Colonic mucosa (tissue), 4 donors: ENCODE measurements around the gene VPS35L. TPM values are rescaled to one million over a fixed set of nuclear protein-coding genes. Genes with fewer than 3 reads are reported as not detected.
"Not testable (repeated sequence)": the region's sequence is repeated elsewhere in the genome, so short reads cannot be mapped to it uniquely, and the experiment has no call there.

ENCODE experiments used
- DNase-seq: peaks from one replicate; pipeline ENCODE4 v3.0.0-alpha.2; 2020
- H3K27ac ChIP-seq: fragments of 200-600 bp; one replicate; pipeline ENCODE4 v1.8.0; 2021
- H3K27me3 ChIP-seq: fragments of 200-600 bp; one replicate; pipeline ENCODE4 v1.8.0; 2021
- H3K36me3 ChIP-seq: fragments of 200-600 bp; one replicate; pipeline ENCODE4 v1.8.0; 2021
- H3K4me1 ChIP-seq: fragments of 200-600 bp; one replicate; pipeline ENCODE4 v1.8.0; 2021; ENCODE audit warnings: mild to moderate bottlenecking
- H3K4me3 ChIP-seq: fragments of 200-600 bp; one replicate; pipeline ENCODE4 v1.8.0; 2021
- H3K9ac ChIP-seq, 2 donors: one replicate each; pipeline ENCODE4 v1.7.0; 2013; ENCODE audit warnings: control low read depth in 2 of 2, low read depth in 2 of 2, low read length in 2 of 2
- H3K9me3 ChIP-seq: fragments of 200-600 bp; one replicate; pipeline ENCODE4 v1.8.0; 2021
- intact Hi-C: fragments of 100-400 bp; cut with DNase I; formaldehyde crosslinking; loops from one replicate; pipeline ENCODE4 v1.14.1; 2022
- total RNA-seq, 2 donors: library from RNA; stranded (reverse); fragmentation: NEBNext Ultra II Directional in 1 of 2; extraction: Animal tissue kit (Norgen Biotek cat#: 25700) in 1 of 2; gene quantifications; one replicate each; pipeline ENCODE4 v1.2.1, GENCODE V29; 2021
- TF ChIP-seq, protein P1 (sequence below): fragments of 200-600 bp; IDR thresholded peaks from one replicate; pipeline ENCODE4 v1.8.0; 2022; ENCODE audit warnings: antibody characterized with exemption, mild to moderate bottlenecking
- donor health status: healthy.
- donor health status: DM: no; HTN: no; CAD: no.
- donor health status: DM: no; HTN: no; CAD: no.

Gene VPS35L
- total RNA-seq, 2 donors from 2014 or later = 38.0 to 43.7 TPM

DNA sequence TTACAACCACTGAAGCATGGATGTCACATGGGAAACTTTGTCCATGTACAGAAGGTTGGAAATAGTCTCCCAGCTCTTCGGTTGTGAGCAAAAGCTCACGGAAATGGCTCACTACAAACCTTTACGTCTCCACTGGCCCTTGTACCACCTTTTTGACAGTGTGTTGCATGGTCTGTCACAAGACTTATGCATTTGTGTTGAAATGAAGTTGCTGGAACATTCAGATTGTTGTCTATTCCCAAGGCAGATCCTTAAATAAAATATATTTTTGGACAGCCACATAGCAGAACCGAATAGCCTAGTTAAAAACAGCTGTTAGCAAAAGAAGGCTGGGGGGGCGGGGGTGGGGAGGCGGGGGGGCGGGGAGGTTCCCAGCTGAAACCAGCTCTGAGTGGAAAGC lies 123.3 kb downstream of the VPS35L start:
- Histone ChIP-seq H3K9ac (no peak overlapping the region), H3K4me1 (no peaks in the 10 kb centered on the region), H3K27me3 (no peaks in the 10 kb centered on the region), H3K27ac (no peak overlapping the region), H3K9me3 (no peaks in the 10 kb centered on the region), H3K4me3 (no peak overlapping the region), H3K36me3 (no peaks in the 10 kb centered on the region)
- TF ChIP-seq, protein P1, sequence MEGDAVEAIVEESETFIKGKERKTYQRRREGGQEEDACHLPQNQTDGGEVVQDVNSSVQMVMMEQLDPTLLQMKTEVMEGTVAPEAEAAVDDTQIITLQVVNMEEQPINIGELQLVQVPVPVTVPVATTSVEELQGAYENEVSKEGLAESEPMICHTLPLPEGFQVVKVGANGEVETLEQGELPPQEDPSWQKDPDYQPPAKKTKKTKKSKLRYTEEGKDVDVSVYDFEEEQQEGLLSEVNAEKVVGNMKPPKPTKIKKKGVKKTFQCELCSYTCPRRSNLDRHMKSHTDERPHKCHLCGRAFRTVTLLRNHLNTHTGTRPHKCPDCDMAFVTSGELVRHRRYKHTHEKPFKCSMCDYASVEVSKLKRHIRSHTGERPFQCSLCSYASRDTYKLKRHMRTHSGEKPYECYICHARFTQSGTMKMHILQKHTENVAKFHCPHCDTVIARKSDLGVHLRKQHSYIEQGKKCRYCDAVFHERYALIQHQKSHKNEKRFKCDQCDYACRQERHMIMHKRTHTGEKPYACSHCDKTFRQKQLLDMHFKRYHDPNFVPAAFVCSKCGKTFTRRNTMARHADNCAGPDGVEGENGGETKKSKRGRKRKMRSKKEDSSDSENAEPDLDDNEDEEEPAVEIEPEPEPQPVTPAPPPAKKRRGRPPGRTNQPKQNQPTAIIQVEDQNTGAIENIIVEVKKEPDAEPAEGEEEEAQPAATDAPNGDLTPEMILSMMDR = no peak
- DNase-seq = no peak
- intact Hi-C loops = no loop called here

DNA sequence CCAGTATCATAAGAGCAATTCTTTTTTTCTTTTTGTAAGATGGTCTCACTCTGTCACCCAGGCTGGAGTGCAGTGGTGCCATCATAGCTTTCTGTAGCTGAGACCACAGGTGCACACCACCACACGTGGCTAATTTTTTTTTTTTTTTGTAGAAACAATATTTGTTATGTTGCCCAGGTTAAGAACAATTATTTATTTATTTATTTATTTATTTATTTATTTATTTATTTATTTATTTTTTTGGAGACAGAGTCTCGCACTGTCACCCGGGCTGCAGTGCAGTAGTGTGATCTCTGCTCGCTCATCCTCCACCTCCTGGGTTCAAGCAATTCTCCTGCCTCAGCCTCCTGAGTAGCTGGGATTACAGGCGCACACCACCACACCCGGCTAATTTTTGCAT lies 123.8 kb downstream of the VPS35L start:
- H3K4me3 ChIP-seq, H3K9me3 ChIP-seq, DNase-seq, H3K27ac ChIP-seq, H3K9ac ChIP-seq, intact Hi-C loops, H3K4me1 ChIP-seq, H3K36me3 ChIP-seq, H3K27me3 ChIP-seq: not testable (repeated sequence)

DNA sequence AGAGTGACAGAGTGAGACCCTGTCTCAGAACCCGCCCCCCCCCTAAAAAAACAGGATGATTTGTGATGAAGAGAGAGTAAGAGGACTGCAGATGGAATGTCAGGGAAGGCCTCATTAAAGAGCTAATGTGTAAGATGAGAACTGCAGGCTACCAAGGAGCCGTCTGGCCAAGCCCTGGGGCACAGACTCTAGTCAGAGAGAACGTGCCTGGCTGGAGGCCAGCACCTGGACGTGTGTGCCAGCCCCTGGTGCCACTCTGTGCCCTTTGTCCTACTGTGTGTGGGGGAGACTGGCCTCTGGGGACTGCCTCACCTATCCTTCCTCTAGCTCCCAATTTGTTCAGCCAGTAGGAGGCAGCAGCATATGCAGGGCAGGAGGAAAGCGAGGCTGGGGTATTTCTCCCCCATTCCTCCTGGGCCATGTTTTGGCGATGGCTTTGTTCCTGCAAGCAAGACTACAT lies 125.4 kb downstream of the VPS35L start:
- TF ChIP-seq, protein P1 = no peak
- no peaks in the 10 kb centered on the region for H3K4me1 ChIP-seq
- intact Hi-C loops = loop anchor here (10.0 kb wide), 1 partner anchor 204 kb away; the partner anchor contains the start of gene GPRC5B
- H3K4me3 ChIP-seq = no peak overlapping the region
- no peak overlapping the region for H3K27ac ChIP-seq
- no peaks in the 10 kb centered on the region for H3K27me3 ChIP-seq
- DNase-seq = no peak
- H3K9ac ChIP-seq = no peak overlapping the region
- no peaks in the 10 kb centered on the region for H3K9me3 ChIP-seq
- H3K36me3 ChIP-seq = no peaks in the 10 kb centered on the region

DNA sequence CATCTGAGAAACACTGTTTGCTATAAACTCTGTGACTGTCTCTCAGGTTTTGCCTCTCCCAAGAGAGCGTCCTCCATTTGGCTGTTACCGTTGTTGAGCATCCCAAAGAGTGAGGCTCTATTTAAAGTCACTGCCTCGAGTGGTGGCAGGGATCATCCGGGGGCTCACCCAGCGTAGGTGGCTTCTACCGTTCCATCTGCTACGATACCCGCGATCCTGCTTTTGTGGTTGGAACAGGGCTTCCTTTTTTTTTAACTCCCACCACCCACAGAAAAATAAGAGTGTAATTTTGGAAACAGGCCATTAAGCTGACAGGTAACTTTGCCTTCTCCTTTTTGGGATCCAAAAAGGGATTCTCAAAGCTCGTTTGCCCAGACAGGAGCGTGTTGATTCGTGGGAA lies 126.1 kb downstream of the VPS35L start:
- TF ChIP-seq, protein P1 = no peak
- Histone ChIP-seq H3K9me3 (no peaks in the 10 kb centered on the region), H3K4me1 (no peaks in the 10 kb centered on the region), H3K9ac (no peak overlapping the region), H3K27me3 (no peaks in the 10 kb centered on the region), H3K27ac (no peak overlapping the region), H3K36me3 (no peaks in the 10 kb centered on the region), H3K4me3 (no peak overlapping the region)
- no peak for DNase-seq
- intact Hi-C loops = loop anchor here (10.0 kb wide), 1 partner anchor 203 kb away; the partner anchor contains the start of gene GPRC5B

DNA sequence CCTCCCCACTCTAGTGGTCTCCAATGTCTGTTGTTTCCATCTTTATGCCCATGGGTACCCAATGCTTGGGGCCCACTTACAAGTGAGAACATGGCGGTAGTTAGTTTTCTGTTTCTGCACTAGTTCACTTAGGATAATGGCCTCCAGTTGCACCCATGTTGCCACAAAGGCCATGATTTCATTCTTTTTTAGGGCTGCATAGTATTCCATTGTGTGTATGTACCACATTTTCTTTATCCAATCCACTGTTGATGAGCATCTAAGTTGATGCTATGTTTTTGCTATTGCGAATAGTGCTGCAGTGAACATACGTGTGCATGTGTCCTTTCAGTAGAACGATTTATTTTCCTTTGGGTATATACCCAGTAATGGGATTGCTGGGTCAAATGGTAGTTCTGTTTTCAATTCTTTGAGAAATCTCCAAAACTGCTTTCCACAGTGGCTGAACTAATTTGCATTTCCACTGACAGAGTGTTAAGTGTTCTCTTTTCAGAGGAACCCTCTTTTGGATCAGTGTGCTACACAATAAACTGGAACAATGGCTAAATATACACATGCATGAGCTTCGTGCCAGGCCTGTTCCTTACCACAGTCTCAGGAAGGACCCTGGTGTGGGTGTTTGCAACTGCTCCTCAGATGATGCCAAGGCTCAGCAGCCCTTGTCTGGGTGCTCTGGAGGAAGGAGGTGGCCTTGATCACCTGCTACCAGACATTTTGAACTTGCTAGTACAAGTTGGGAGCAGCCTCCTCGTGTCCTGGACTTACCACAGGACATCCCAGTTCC lies 128.1 kb downstream of the VPS35L start:
- Histone ChIP-seq H3K27me3 (no peaks in the 10 kb centered on the region), H3K4me3 (no peak overlapping the region), H3K9ac (no peak overlapping the region), H3K9me3 (no peaks in the 10 kb centered on the region), H3K36me3 (no peaks in the 10 kb centered on the region), H3K4me1 (no peaks in the 10 kb centered on the region), H3K27ac (no peak overlapping the region)
- no peak for DNase-seq
- TF ChIP-seq, protein P1 = no peak
- intact Hi-C loops = loop anchor here (10.0 kb wide), 1 partner anchor 201 kb away; the partner anchor contains the start of gene GPRC5B

DNA sequence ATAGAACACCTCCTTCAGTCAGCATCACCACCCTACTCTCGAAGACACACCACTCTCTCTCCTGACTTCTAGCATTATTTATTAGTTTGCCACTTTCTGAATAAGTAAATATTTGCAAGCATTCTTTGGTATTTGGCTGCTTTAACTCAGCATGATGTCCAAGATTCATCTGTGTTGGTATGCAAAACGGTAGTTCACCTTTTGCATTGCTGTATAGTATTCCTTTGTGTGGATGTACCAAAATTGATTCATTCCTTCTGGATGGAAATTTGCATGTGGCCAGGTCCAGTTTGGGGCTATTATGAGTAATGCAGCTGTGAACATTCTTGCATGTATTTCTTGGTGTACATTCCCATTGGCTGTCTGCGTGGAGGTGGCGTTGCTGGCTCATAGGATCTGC lies 129.7 kb downstream of the VPS35L start:
- no peak overlapping the region for H3K9ac ChIP-seq
- intact Hi-C loops = loop anchor here (10.0 kb wide), 1 partner anchor 200 kb away; the partner anchor contains the start of gene GPRC5B
- TF ChIP-seq, protein P1 = no peak
- no peaks in the 10 kb centered on the region for H3K27me3 ChIP-seq
- no peak overlapping the region for H3K4me3 ChIP-seq
- H3K27ac ChIP-seq = no peak overlapping the region
- no peaks in the 10 kb centered on the region for H3K36me3 ChIP-seq
- no peaks in the 10 kb centered on the region for H3K9me3 ChIP-seq
- no peak for DNase-seq
- H3K4me1 ChIP-seq = no peaks in the 10 kb centered on the region
